IPS-15b (cell line): Measurements from ENCODE around the gene LDHAL6B.

Source experiments
- H3K27me3 ChIP-seq: one replicate; pipeline ENCODE4 v1.6.1; 2013; ENCODE audit warnings: low read length; ENCODE audit not compliant: control insufficient read depth, insufficient read depth
- H3K36me3 ChIP-seq: one replicate; pipeline ENCODE4 v1.6.1; 2013; ENCODE audit warnings: low read length; ENCODE audit not compliant: control insufficient read depth, insufficient read depth
- H3K4me1 ChIP-seq: one replicate; pipeline ENCODE4 v1.6.1; 2013; ENCODE audit warnings: mild to moderate bottlenecking, low read length; ENCODE audit not compliant: control insufficient read depth, insufficient read depth
- H3K4me3 ChIP-seq: one replicate; pipeline ENCODE4 v1.5.1; 2013; ENCODE audit warnings: low read depth, low read length
- H3K9ac ChIP-seq: one replicate; pipeline ENCODE4 v1.6.1; 2013; ENCODE audit warnings: low read depth, mild to moderate bottlenecking, low read length
- H3K9me3 ChIP-seq: one replicate; pipeline ENCODE4 v1.6.1; 2013; ENCODE audit warnings: mild to moderate bottlenecking, low read length; ENCODE audit not compliant: control insufficient read depth, insufficient read depth

LDHAL6B gene

GRCh38 chr15:59179717-59180116 lies 26.9 kb upstream of the LDHAL6B start:
- H3K4me3 ChIP-seq: no peak overlapping the region
- no peaks in the 10 kb centered on the region for H3K9me3 ChIP-seq
- H3K27me3 ChIP-seq: no peaks in the 10 kb centered on the region
- peaks cover 28% of the 10 kb centered on the region for H3K36me3 ChIP-seq
- H3K4me1 ChIP-seq: no peaks in the 10 kb centered on the region
- no peak overlapping the region for H3K9ac ChIP-seq

- Histone ChIP-seq H3K4me1 (no peaks in the 10 kb centered on the region), H3K4me3 (no peak overlapping the region), H3K9ac (no peak overlapping the region), H3K9me3 (no peaks in the 10 kb centered on the region), H3K27me3 (no peaks in the 10 kb centered on the region), H3K36me3 (peaks cover 28% of the 10 kb centered on the region)
Observed at GRCh38 chr15:59180945-59181600, 25.6 kb upstream of the LDHAL6B start.

GRCh38 chr15:59185725-59186124 lies 20.9 kb upstream of the LDHAL6B start:
- Histone ChIP-seq H3K27me3 (no peaks in the 10 kb centered on the region), H3K9ac (no peak overlapping the region), H3K36me3 (peaks cover 17% of the 10 kb centered on the region), H3K4me3 (no peak overlapping the region), H3K4me1 (no peaks in the 10 kb centered on the region), H3K9me3 (no peaks in the 10 kb centered on the region)

GRCh38 chr15:59186501-59186900 lies 20.1 kb upstream of the LDHAL6B start:
- Histone ChIP-seq H3K36me3 (peaks cover 13% of the 10 kb centered on the region), H3K4me1 (no peaks in the 10 kb centered on the region), H3K27me3 (no peaks in the 10 kb centered on the region), H3K9me3 (no peaks in the 10 kb centered on the region), H3K4me3 (no peak overlapping the region), H3K9ac (no peak overlapping the region)

GRCh38 chr15:59189241-59189640 lies 17.4 kb upstream of the LDHAL6B start:
- H3K27me3 ChIP-seq: no peaks in the 10 kb centered on the region
- H3K9me3 ChIP-seq: no peaks in the 10 kb centered on the region
- peaks cover 18% of the 10 kb centered on the region for H3K36me3 ChIP-seq
- H3K9ac ChIP-seq: no peak overlapping the region
- H3K4me1 ChIP-seq: no peaks in the 10 kb centered on the region
- no peak overlapping the region for H3K4me3 ChIP-seq

GRCh38 chr15:59190291-59190690 lies 16.4 kb upstream of the LDHAL6B start:
- peaks cover 28% of the 10 kb centered on the region for H3K36me3 ChIP-seq

GRCh38 chr15:59191855-59192237 lies 14.8 kb upstream of the LDHAL6B start:
- Histone ChIP-seq H3K36me3 (peaks cover 29% of the 10 kb centered on the region), H3K27me3 (no peaks in the 10 kb centered on the region), H3K4me1 (no peaks in the 10 kb centered on the region), H3K9me3 (no peaks in the 10 kb centered on the region), H3K4me3 (no peak overlapping the region), H3K9ac (no peak overlapping the region)

More at GRCh38 chr15:59190291-59190690, 16.4 kb upstream of the LDHAL6B start:
- Histone ChIP-seq H3K9ac (no peak overlapping the region), H3K4me3 (no peak overlapping the region), H3K27me3 (no peaks in the 10 kb centered on the region), H3K4me1 (no peaks in the 10 kb centered on the region), H3K9me3 (no peaks in the 10 kb centered on the region)

GRCh38 chr15:59194639-59195325 lies 11.9 kb upstream of the LDHAL6B start:
- no peaks in the 10 kb centered on the region for H3K27me3 ChIP-seq
- H3K9me3 ChIP-seq: no peaks in the 10 kb centered on the region
- H3K4me1 ChIP-seq: no peaks in the 10 kb centered on the region
- H3K36me3 ChIP-seq: peaks cover 23% of the 10 kb centered on the region
- H3K4me3 ChIP-seq: no peak overlapping the region
- H3K9ac ChIP-seq: no peak overlapping the region

- Histone ChIP-seq H3K9me3 (no peaks in the 10 kb centered on the region), H3K27me3 (no peaks in the 10 kb centered on the region), H3K4me1 (no peaks in the 10 kb centered on the region), H3K36me3 (peaks cover 28% of the 10 kb centered on the region), H3K9ac (no peak overlapping the region), H3K4me3 (no peak overlapping the region)
Observed at GRCh38 chr15:59196416-59196815, 10.2 kb upstream of the LDHAL6B start.

- no peaks in the 10 kb centered on the region for H3K27me3 ChIP-seq
- peaks cover 37% of the 10 kb centered on the region for H3K36me3 ChIP-seq
- no peak overlapping the region for H3K4me3 ChIP-seq
- no peak overlapping the region for H3K9ac ChIP-seq
- no peaks in the 10 kb centered on the region for H3K4me1 ChIP-seq
- no peaks in the 10 kb centered on the region for H3K9me3 ChIP-seq
Observed at GRCh38 chr15:59197454-59197853, 9.2 kb upstream of the LDHAL6B start.

- Histone ChIP-seq H3K4me3 (no peak overlapping the region), H3K27me3 (no peaks in the 10 kb centered on the region), H3K36me3 (peaks cover 38% of the 10 kb centered on the region), H3K9ac (no peak overlapping the region), H3K9me3 (no peaks in the 10 kb centered on the region), H3K4me1 (no peaks in the 10 kb centered on the region)
Observed at GRCh38 chr15:59199626-59200465, 6.8 kb upstream of the LDHAL6B start.
